UCSD-AML1 (cell line): ENCODE data around the gene ARHGEF28.

ENCODE experiments used
- DNase-seq: peaks from one replicate; lab custom pipeline; 2025; ENCODE audit not compliant: unreplicated experiment; lab: John Stamatoyannopoulos, UW

The ARHGEF28 gene

GRCh38 chr5:73777192-73777591 lies 151.2 kb downstream of the ARHGEF28 start:
- no peak for DNase-seq

- no peak for DNase-seq
Measured at GRCh38 chr5:73780302-73781080, 154.5 kb downstream of the ARHGEF28 start.

- no peak for DNase-seq
Measured at GRCh38 chr5:73781107-73781768, 155.2 kb downstream of the ARHGEF28 start.

- no peak for DNase-seq
Measured at GRCh38 chr5:73783828-73784227, 157.8 kb downstream of the ARHGEF28 start.

GRCh38 chr5:73786043-73786831 lies 160.2 kb downstream of the ARHGEF28 start:
- no peak for DNase-seq

- no peak for DNase-seq
Measured at GRCh38 chr5:73789851-73790281, 163.9 kb downstream of the ARHGEF28 start.

- DNase-seq = no peak
Measured at GRCh38 chr5:73791389-73791788, 165.4 kb downstream of the ARHGEF28 start.

GRCh38 chr5:73792687-73793320 lies 166.8 kb downstream of the ARHGEF28 start:
- peak; percentile 52 for DNase-seq

- DNase-seq = no peak
Measured at GRCh38 chr5:73793911-73794310, 167.9 kb downstream of the ARHGEF28 start.

GRCh38 chr5:73796164-73797131 lies 170.5 kb downstream of the ARHGEF28 start:
- DNase-seq = no peak

GRCh38 chr5:73797132-73797510 lies 171.1 kb downstream of the ARHGEF28 start:
- no peak for DNase-seq

- no peak for DNase-seq
Measured at GRCh38 chr5:73799401-73799972, 173.5 kb downstream of the ARHGEF28 start.

GRCh38 chr5:73801686-73802085 lies 175.7 kb downstream of the ARHGEF28 start:
- DNase-seq = no peak

GRCh38 chr5:73805449-73805848 lies 179.5 kb downstream of the ARHGEF28 start:
- DNase-seq = no peak

GRCh38 chr5:73808911-73809310 lies 182.9 kb downstream of the ARHGEF28 start:
- DNase-seq = no peak

- DNase-seq = no peak
Measured at GRCh38 chr5:73810429-73810828, 184.4 kb downstream of the ARHGEF28 start.

GRCh38 chr5:73812457-73812856 lies 186.5 kb downstream of the ARHGEF28 start:
- no peak for DNase-seq

GRCh38 chr5:73812962-73813588 lies 187.1 kb downstream of the ARHGEF28 start:
- no peak for DNase-seq

- DNase-seq = no peak
Measured at GRCh38 chr5:73814233-73814846, 188.3 kb downstream of the ARHGEF28 start.
